K562 (cell line): ENCODE measurements around the gene ANO6. TPM values are rescaled to one million over a fixed set of nuclear protein-coding genes. Genes with fewer than 3 reads are reported as not detected.

Source experiments
- BDP1 ChIP-seq: IDR thresholded peaks from 3 replicates; pipeline ENCODE4 v1.6.1; 2011; ENCODE audit not compliant: insufficient read length, insufficient read depth
- DEAF1 ChIP-seq: fragments of 450-650 bp; formaldehyde crosslinking; IDR thresholded peaks from 2 replicates; pipeline ENCODE4 v1.4.0; 2020; ENCODE audit warnings: mild to moderate bottlenecking, moderate library complexity
- E2F3 ChIP-seq: fragments of 250-450 bp; sonication (Bioruptor Pico); IDR thresholded peaks from 2 replicates; pipeline ENCODE4 v1.4.0; 2020; ENCODE audit warnings: mild to moderate bottlenecking
- FOXJ3 ChIP-seq: sonication (generic); formaldehyde crosslinking; IDR thresholded peaks from 2 replicates; pipeline ENCODE4 v1.4.0; 2020; ENCODE audit warnings: mild to moderate bottlenecking, missing genetic modification reagents
- HINFP ChIP-seq: fragments of 450-650 bp; conservative IDR thresholded peaks from 2 replicates; pipeline ENCODE4 v1.6.1; 2016; ENCODE audit warnings: missing genetic modification characterization, low read depth, mild to moderate bottlenecking, control low read depth, missing compliant biosample characterization
- ILF3 ChIP-seq: fragments of 450-650 bp; IDR thresholded peaks from 2 replicates; pipeline ENCODE4 v1.6.1; 2018; ENCODE audit warnings: antibody characterized with exemption, mild to moderate bottlenecking, moderate library complexity, borderline replicate concordance
- KAT2B ChIP-seq: IDR thresholded peaks from one replicate; pipeline ENCODE4 v1.6.1; 2012; ENCODE audit warnings: low read depth, mild to moderate bottlenecking, control low read depth, inconsistent platforms, low read length, moderate library complexity
- NCOA6 ChIP-seq: fragments of 450-650 bp; IDR thresholded peaks from 2 replicates; pipeline ENCODE4 v1.6.1; 2017; ENCODE audit warnings: mild to moderate bottlenecking
- NFE2 ChIP-seq: IDR thresholded peaks from 2 replicates; pipeline ENCODE4 v1.6.1; 2014; ENCODE audit warnings: antibody characterized with exemption, low read depth
- NFXL1 ChIP-seq: fragments of 450-650 bp; formaldehyde crosslinking; IDR thresholded peaks from 2 replicates; pipeline ENCODE4 v1.4.0; 2021; ENCODE audit warnings: mild to moderate bottlenecking
- RBM34 ChIP-seq: fragments of 200-400 bp; formaldehyde crosslinking; IDR thresholded peaks from 2 replicates; pipeline ENCODE4 v1.6.1; 2018; ENCODE audit warnings: low read length, borderline replicate concordance; ENCODE audit not compliant: insufficient read depth
- TAL1 ChIP-seq: fragments of 450-650 bp; IDR thresholded peaks from 2 replicates; pipeline ENCODE4 v1.6.1; 2016; ENCODE audit warnings: mild to moderate bottlenecking
- TCF15 ChIP-seq: fragments of 250-450 bp; sonication (Bioruptor Pico); IDR thresholded peaks from 2 replicates; pipeline ENCODE4 v1.8.0; 2022; ENCODE audit warnings: moderate library complexity, mild to moderate bottlenecking, inconsistent platforms
- ZNF174 ChIP-seq: fragments of 250-450 bp; sonication (Bioruptor Pico); IDR thresholded peaks from 2 replicates; pipeline ENCODE4 v1.4.0; 2020; ENCODE audit warnings: mild to moderate bottlenecking
- ZNF518B ChIP-seq: fragments of 250-450 bp; sonication (Bioruptor Pico); IDR thresholded peaks from 2 replicates; pipeline ENCODE4 v1.5.0; 2021; ENCODE audit warnings: mild to moderate bottlenecking, moderate library complexity
- ZNF695 ChIP-seq: fragments of 450-650 bp; formaldehyde crosslinking; IDR thresholded peaks from 2 replicates; pipeline ENCODE4 v1.4.0; 2020; ENCODE audit warnings: mild to moderate bottlenecking, moderate library complexity
- ZNF79 ChIP-seq: fragments of 250-450 bp; sonication (Bioruptor Pico); IDR thresholded peaks from 2 replicates; pipeline ENCODE4 v1.4.0; 2020; ENCODE audit warnings: low read depth, mild to moderate bottlenecking, moderate library complexity
- polyA plus RNA-seq, 8 experiments: library from polyadenylated mRNA; depleted of rRNA in 4 of 8; stranded (reverse) in 5 of 8; unstranded in 3 of 8; fragments of >200 nt; fragmentation: Nextera tagmentation in 2 of 8; fragmentation: Illumina TruSeq in 1 of 8; extraction: Ambion mirVana in 2 of 8; extraction: Trizol in 1 of 8; gene quantifications; 2 replicates each; pipeline versions ENCODE4 v1.2.1 to v1.2.3, GENCODE V29; 2011 to 2014; ENCODE audit warnings: inconsistent platforms in 1 of 8, missing spikeins in 1 of 8
- total RNA-seq, 7 experiments: library from RNA; depleted of rRNA in 6 of 7; stranded (reverse); fragments of >200 nt in 6 of 7; fragmentation: Illumina TruSeq in 2 of 7; extraction: Trizol in 2 of 7; gene quantifications; 2 replicates each; pipeline versions ENCODE4 v1.2.1 to v1.2.3, GENCODE V29; 2011 to 2021; ENCODE audit warnings: low replicate concordance in 1 of 7
- TF ChIP-seq, protein P1 (sequence below), 2 experiments: fragments of 450-650 bp; conservative IDR thresholded peaks; 2 replicates each; pipeline ENCODE4 v1.6.1; 2017; ENCODE audit warnings: mild to moderate bottlenecking in 2 of 2, moderate library complexity in 2 of 2
- TF ChIP-seq, protein P2 (sequence below): fragments of 250-450 bp; sonication (Bioruptor Pico); IDR thresholded peaks from 2 replicates; pipeline ENCODE4 v1.8.0; 2022; ENCODE audit warnings: moderate library complexity, mild to moderate bottlenecking, inconsistent platforms

ANO6 gene
- total and polyA plus RNA-seq, 9 of the 15 experiments (the other 6 are each of a cell fraction or from before 2014, with no cell fraction given): 3.5 to 24.7 (median 20.3) TPM

- TF ChIP-seq ZNF518B (CRISPR knock-in tag) (no peak), KAT2B (no peak), FOXJ3 (CRISPR knock-in tag) (no peak), NFXL1 (CRISPR knock-in tag) (no peak), NFE2 (peak; percentile 21; the same call in 1 of the 2 replicates), ZNF174 (CRISPR knock-in tag) (no peak), TCF15 (CRISPR knock-in tag) (no peak), RBM34 (no peak), ZNF79 (CRISPR knock-in tag) (no peak), ILF3 (no peak), TAL1 (peak; percentile 67), DEAF1 (CRISPR knock-in tag) (no peak), ZNF695 (CRISPR knock-in tag) (no peak), BDP1 (no peak), HINFP (tag) (no peak), NCOA6 (no peak), E2F3 (CRISPR knock-in tag) (no peak)
- TF ChIP-seq, protein P1, sequence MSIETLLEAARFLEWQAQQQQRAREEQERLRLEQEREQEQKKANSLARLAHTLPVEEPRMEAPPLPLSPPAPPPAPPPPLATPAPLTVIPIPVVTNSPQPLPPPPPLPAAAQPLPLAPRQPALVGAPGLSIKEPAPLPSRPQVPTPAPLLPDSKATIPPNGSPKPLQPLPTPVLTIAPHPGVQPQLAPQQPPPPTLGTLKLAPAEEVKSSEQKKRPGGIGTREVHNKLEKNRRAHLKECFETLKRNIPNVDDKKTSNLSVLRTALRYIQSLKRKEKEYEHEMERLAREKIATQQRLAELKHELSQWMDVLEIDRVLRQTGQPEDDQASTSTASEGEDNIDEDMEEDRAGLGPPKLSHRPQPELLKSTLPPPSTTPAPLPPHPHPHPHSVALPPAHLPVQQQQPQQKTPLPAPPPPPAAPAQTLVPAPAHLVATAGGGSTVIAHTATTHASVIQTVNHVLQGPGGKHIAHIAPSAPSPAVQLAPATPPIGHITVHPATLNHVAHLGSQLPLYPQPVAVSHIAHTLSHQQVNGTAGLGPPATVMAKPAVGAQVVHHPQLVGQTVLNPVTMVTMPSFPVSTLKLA (conservative IDR thresholded peaks at IDR 0.05): peak in 1 of 2 experiments; percentile 61; a peak in 3 of 4 replicates
- TF ChIP-seq, protein P2, sequence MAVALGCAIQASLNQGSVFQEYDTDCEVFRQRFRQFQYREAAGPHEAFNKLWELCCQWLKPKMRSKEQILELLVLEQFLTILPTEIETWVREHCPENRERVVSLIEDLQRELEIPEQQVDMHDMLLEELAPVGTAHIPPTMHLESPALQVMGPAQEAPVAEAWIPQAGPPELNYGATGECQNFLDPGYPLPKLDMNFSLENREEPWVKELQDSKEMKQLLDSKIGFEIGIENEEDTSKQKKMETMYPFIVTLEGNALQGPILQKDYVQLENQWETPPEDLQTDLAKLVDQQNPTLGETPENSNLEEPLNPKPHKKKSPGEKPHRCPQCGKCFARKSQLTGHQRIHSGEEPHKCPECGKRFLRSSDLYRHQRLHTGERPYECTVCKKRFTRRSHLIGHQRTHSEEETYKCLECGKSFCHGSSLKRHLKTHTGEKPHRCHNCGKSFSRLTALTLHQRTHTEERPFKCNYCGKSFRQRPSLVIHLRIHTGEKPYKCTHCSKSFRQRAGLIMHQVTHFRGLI (CRISPR knock-in tag): no peak
Observed at GRCh38 chr12:45273717-45274271, 57.9 kb downstream of the ANO6 start (continued).
